ENCODE data around the gene ATP6V0A1. TPM values are rescaled to one million over a fixed set of nuclear protein-coding genes. Genes with fewer than 3 reads are reported as not detected.
A peak's percentile ranks its signal among the peaks of the same experiment; 100 is the strongest.
"Not testable (repeated sequence)": the region's sequence is repeated elsewhere in the genome, so short reads cannot be mapped to it uniquely, and the experiment has no call there.

Gene ATP6V0A1
- total RNA-seq, 1 experiment from 2014 or later, result 53.4 TPM

DNA sequence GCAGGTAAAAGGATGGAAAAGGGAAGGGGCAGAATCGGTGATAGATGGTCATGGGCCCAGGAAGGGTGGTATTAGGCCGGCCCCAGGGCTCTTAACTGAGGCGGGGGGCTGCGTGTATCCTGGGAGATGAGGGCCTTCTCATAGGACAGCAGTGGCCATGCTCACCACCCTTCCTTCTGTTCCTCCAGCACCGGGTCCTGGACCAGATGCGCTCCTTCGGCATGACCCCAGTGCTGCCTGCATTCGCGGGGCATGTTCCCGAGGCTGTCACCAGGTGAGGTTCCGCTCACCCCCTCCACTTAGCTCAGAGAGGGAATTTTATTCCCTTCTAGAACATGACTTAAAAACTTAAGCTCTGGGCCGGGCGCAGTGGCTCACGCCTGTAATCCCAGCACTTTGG lies 79.8 kb downstream of the ATP6V0A1 start:
- Histone ChIP-seq H3K4me1 (ENCODE audit: control insufficient read depth, insufficient read depth, low read length) (peaks cover 33% of the 10 kb centered on the region), H3K9me3 (ENCODE audit: control insufficient read depth, insufficient read depth, low read depth, low read length) (no peaks in the 10 kb centered on the region), H3K27ac (ENCODE audit: low read length) (no peak overlapping the region), H3K4me3 (ENCODE audit: low read depth in 2 of 2, low read length in 2 of 2) (no peak overlapping the region), H3K36me3 (ENCODE audit: control insufficient read depth, insufficient read depth, low read length) (no peaks in the 10 kb centered on the region; the same call in 1 of the 2 replicates), H3K27me3 (ENCODE audit: control insufficient read depth, insufficient read depth, low read length) (no peaks in the 10 kb centered on the region)
- intact Hi-C loops (cut with micrococcal nuclease; ENCODE audit: unreplicated experiment), result no loop called here
- no peak for TF ChIP-seq SIN3A (IDR thresholded peaks at IDR 0.05; ENCODE audit: borderline replicate concordance, insufficient read depth, low read depth, low read length)
- TF ChIP-seq POLR2AphosphoS5 (IDR thresholded peaks at IDR 0.05; ENCODE audit: low read depth, low read length), result no peak
- no peak for TF ChIP-seq TCF7L2 (IDR thresholded peaks at IDR 0.05; ENCODE audit: low read depth, low read length)
- TF ChIP-seq, protein P1, sequence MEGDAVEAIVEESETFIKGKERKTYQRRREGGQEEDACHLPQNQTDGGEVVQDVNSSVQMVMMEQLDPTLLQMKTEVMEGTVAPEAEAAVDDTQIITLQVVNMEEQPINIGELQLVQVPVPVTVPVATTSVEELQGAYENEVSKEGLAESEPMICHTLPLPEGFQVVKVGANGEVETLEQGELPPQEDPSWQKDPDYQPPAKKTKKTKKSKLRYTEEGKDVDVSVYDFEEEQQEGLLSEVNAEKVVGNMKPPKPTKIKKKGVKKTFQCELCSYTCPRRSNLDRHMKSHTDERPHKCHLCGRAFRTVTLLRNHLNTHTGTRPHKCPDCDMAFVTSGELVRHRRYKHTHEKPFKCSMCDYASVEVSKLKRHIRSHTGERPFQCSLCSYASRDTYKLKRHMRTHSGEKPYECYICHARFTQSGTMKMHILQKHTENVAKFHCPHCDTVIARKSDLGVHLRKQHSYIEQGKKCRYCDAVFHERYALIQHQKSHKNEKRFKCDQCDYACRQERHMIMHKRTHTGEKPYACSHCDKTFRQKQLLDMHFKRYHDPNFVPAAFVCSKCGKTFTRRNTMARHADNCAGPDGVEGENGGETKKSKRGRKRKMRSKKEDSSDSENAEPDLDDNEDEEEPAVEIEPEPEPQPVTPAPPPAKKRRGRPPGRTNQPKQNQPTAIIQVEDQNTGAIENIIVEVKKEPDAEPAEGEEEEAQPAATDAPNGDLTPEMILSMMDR (IDR thresholded peaks at IDR 0.05), result no peak
- TF ChIP-seq, protein P2, sequence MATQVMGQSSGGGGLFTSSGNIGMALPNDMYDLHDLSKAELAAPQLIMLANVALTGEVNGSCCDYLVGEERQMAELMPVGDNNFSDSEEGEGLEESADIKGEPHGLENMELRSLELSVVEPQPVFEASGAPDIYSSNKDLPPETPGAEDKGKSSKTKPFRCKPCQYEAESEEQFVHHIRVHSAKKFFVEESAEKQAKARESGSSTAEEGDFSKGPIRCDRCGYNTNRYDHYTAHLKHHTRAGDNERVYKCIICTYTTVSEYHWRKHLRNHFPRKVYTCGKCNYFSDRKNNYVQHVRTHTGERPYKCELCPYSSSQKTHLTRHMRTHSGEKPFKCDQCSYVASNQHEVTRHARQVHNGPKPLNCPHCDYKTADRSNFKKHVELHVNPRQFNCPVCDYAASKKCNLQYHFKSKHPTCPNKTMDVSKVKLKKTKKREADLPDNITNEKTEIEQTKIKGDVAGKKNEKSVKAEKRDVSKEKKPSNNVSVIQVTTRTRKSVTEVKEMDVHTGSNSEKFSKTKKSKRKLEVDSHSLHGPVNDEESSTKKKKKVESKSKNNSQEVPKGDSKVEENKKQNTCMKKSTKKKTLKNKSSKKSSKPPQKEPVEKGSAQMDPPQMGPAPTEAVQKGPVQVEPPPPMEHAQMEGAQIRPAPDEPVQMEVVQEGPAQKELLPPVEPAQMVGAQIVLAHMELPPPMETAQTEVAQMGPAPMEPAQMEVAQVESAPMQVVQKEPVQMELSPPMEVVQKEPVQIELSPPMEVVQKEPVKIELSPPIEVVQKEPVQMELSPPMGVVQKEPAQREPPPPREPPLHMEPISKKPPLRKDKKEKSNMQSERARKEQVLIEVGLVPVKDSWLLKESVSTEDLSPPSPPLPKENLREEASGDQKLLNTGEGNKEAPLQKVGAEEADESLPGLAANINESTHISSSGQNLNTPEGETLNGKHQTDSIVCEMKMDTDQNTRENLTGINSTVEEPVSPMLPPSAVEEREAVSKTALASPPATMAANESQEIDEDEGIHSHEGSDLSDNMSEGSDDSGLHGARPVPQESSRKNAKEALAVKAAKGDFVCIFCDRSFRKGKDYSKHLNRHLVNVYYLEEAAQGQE (IDR thresholded peaks at IDR 0.05; ENCODE audit: insufficient read depth in 1 of 2, low read depth in 2 of 2, low read length in 1 of 2), result no peak
- no TSS peak for BruUV-seq (replicated peaks)
- ChIA-PET POLR2A (no interaction called here), CTCF (interaction anchor here (0.6 kb wide), 1 partner anchor 455 kb away, joined by 5 read pairs; no protein-coding TSS in a partner anchor)
- no peak for DNase-seq (ENCODE audit: low read depth, low spot score)
- ATAC-seq, result no peak
- in situ Hi-C loops (cut with HindIII; ENCODE audit: low pct_unique_long_range_greater_than_20kb, low sequenced_read_pairs), result no loop called here

DNA sequence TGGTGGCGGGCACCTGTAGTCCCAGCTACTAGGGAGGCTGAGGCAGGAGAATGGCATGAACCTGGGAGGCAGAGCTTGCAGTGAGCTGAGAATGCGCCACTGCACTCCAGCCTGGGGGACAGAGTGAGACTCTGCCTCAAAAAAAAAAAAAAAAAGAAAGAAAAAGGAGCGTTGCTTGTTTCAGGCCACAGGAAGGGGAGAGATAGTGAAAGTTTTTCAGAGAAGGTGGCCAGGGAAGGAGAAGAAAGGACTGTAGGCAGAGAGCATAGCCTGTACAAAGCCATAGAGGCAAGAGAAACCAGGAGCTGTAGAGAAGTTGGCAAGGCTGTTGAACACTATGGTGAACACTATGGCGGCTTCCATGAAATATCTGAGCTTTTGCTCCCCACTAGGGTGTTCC lies 81.9 kb downstream of the ATP6V0A1 start:
- in situ Hi-C loops (cut with HindIII; ENCODE audit: low pct_unique_long_range_greater_than_20kb, low sequenced_read_pairs); H3K9me3 ChIP-seq (ENCODE audit: control insufficient read depth, insufficient read depth, low read depth, low read length); POLR2A ChIA-PET; BruUV-seq (replicated peaks); ATAC-seq; H3K27me3 ChIP-seq (ENCODE audit: control insufficient read depth, insufficient read depth, low read length); H3K4me3 ChIP-seq (ENCODE audit: low read depth in 2 of 2, low read length in 2 of 2); H3K36me3 ChIP-seq (ENCODE audit: control insufficient read depth, insufficient read depth, low read length); H3K27ac ChIP-seq (ENCODE audit: low read length); DNase-seq (ENCODE audit: low read depth, low spot score); intact Hi-C loops (cut with micrococcal nuclease; ENCODE audit: unreplicated experiment): not testable (repeated sequence)
- CTCF ChIA-PET, result interaction anchor here (0.7 kb wide), 1 partner anchor 205 kb away, joined by 6 read pairs; no protein-coding TSS in a partner anchor
- peaks cover 18% of the 10 kb centered on the region for H3K4me1 ChIP-seq (ENCODE audit: control insufficient read depth, insufficient read depth, low read length)

DNA sequence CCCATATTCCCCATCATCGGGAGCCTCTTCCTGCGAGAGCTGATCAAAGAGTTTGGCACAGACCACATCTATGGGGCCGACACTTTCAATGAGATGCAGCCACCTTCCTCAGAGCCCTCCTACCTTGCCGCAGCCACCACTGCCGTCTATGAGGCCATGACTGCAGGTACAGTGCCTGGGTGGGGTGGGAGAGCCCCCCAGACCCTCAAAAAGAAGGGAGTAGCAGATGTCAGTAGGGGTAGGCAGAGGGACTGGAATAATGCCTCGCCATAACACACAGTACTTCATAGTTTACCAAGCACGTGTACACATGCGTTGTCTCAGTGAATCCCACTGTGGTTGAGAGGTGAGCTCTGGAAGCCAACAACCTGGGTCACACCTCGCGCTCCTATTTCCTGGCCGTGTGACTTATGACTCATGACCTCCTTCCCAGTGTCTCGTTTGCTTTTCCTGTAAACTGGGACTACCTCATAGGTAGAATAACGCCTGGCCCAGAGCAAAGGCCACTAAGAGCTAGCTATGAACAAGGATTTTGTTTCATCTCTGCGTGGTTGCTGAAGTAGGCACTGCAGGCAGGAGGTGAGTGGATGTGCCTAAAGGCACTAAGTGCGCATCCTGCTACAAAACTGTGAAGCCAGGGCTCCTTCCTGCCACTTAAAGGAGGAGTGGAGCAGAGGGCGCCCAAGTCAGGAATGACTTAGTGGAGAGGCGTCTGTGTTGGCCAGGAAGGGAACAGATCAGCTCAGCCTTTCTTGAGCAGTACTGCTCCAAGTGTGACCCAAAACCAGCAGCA lies 82.6 kb downstream of the ATP6V0A1 start:
- DNase-seq (ENCODE audit: low read depth, low spot score) (no peak), ATAC-seq (0 out of 2 replicates have a peak, but pooled peaks have one; percentile 7)
- in situ Hi-C loops (cut with HindIII; ENCODE audit: low pct_unique_long_range_greater_than_20kb, low sequenced_read_pairs) (no loop called here), intact Hi-C loops (cut with micrococcal nuclease; ENCODE audit: unreplicated experiment) (no loop called here)
- ChIA-PET CTCF (interaction anchor here (0.7 kb wide), 1 partner anchor 206 kb away, joined by 6 read pairs; no protein-coding TSS in a partner anchor), POLR2A (no interaction called here)
- TF ChIP-seq, protein P1 (IDR thresholded peaks at IDR 0.05), result no peak
- no peak for TF ChIP-seq SIN3A (IDR thresholded peaks at IDR 0.05; ENCODE audit: borderline replicate concordance, insufficient read depth, low read depth, low read length)
- no peak for TF ChIP-seq POLR2AphosphoS5 (IDR thresholded peaks at IDR 0.05; ENCODE audit: low read depth, low read length)
- no peak for TF ChIP-seq TCF7L2 (IDR thresholded peaks at IDR 0.05; ENCODE audit: low read depth, low read length)
- TF ChIP-seq, protein P2 (IDR thresholded peaks at IDR 0.05; ENCODE audit: insufficient read depth in 1 of 2, low read depth in 2 of 2, low read length in 1 of 2), result no peak
- Histone ChIP-seq H3K4me1 (ENCODE audit: control insufficient read depth, insufficient read depth, low read length) (peaks cover 16% of the 10 kb centered on the region), H3K27ac (ENCODE audit: low read length) (peak overlapping the region; percentile 42), H3K4me3 (ENCODE audit: low read depth in 2 of 2, low read length in 2 of 2) (no peak overlapping the region), H3K36me3 (ENCODE audit: control insufficient read depth, insufficient read depth, low read length) (no peaks in the 10 kb centered on the region; the same call in 1 of the 2 replicates), H3K27me3 (ENCODE audit: control insufficient read depth, insufficient read depth, low read length) (no peaks in the 10 kb centered on the region), H3K9me3 (ENCODE audit: control insufficient read depth, insufficient read depth, low read depth, low read length) (no peaks in the 10 kb centered on the region)
- BruUV-seq (replicated peaks), result no TSS peak

All from Panc1 (cell line).